Activated CD4-positive, CD25-positive, alpha-beta regulatory T cell treated with anti-CD3 and anti-CD28 coated beads, Interleukin-2, amount 50 U/mL, for 72 hours (primary cell): Measurements from ENCODE around the gene ELFN2.
"Not testable (repeated sequence)": the region's sequence is repeated elsewhere in the genome, so short reads cannot be mapped to it uniquely, and the experiment has no call there.

Experiments
- DNase-seq: peaks from one replicate; pipeline ENCODE4 v3.0.0; 2021

The ELFN2 gene

GRCh38 chr22:37427135-37427710, at the start of gene ELFN2:
Gene ELFN2 (minus strand): TSS chr22:37427479. CDS start chr22:37375534, 51,945 bp downstream.
- DNase-seq: no peak

GRCh38 chr22:37476389-37477329, 49.4 kb upstream of the ELFN2 start:
- DNase-seq: no peak

- no peak for DNase-seq
Observed at GRCh38 chr22:37474447-37475090, 47.3 kb upstream of the ELFN2 start.

GRCh38 chr22:37473437-37473946, 46.2 kb upstream of the ELFN2 start:
- DNase-seq: no peak

GRCh38 chr22:37472418-37473006, 45.2 kb upstream of the ELFN2 start:
- DNase-seq: no peak

- DNase-seq: no peak
Observed at GRCh38 chr22:37471727-37472417, 44.6 kb upstream of the ELFN2 start.

GRCh38 chr22:37470087-37470445, 42.8 kb upstream of the ELFN2 start:
- no peak for DNase-seq

- no peak for DNase-seq
Observed at GRCh38 chr22:37469416-37470086, 42.3 kb upstream of the ELFN2 start.

GRCh38 chr22:37468201-37468695, 41.0 kb upstream of the ELFN2 start:
- not testable (repeated sequence) for DNase-seq

GRCh38 chr22:37467391-37467955, 40.2 kb upstream of the ELFN2 start:
- no peak for DNase-seq

- DNase-seq: no peak
Observed at GRCh38 chr22:37464181-37464580, 36.9 kb upstream of the ELFN2 start.

GRCh38 chr22:37462983-37463382, 35.7 kb upstream of the ELFN2 start:
- no peak for DNase-seq

- DNase-seq: no peak
Observed at GRCh38 chr22:37462436-37462835, 35.2 kb upstream of the ELFN2 start.

GRCh38 chr22:37461961-37462360, 34.7 kb upstream of the ELFN2 start:
- DNase-seq: no peak

- DNase-seq: no peak
Observed at GRCh38 chr22:37460684-37461083, 33.4 kb upstream of the ELFN2 start.

- DNase-seq: no peak
Observed at GRCh38 chr22:37459206-37459605, 31.9 kb upstream of the ELFN2 start.

- DNase-seq: peak; percentile 88
Observed at GRCh38 chr22:37457093-37457893, 30.0 kb upstream of the ELFN2 start.

GRCh38 chr22:37456346-37456745, 29.1 kb upstream of the ELFN2 start:
- no peak for DNase-seq

- DNase-seq: no peak
Observed at GRCh38 chr22:37455896-37456295, 28.6 kb upstream of the ELFN2 start.

GRCh38 chr22:37454857-37455686, 27.8 kb upstream of the ELFN2 start:
- no peak for DNase-seq
